Sigmoid colon (tissue), 7 donors: Measurements from ENCODE around the gene ANKLE2. TPM values are rescaled to one million over a fixed set of nuclear protein-coding genes. Genes with fewer than 3 reads are reported as not detected.

Source experiments
- DNase-seq: peaks from one replicate; pipeline ENCODE4 v3.0.0-alpha.2; 2019
- H3K27ac ChIP-seq, 4 donors: fragments of 200-600 bp; sonication (generic); one replicate each; pipeline ENCODE4 v1.5.1; 2016 to 2019; ENCODE audit warnings: mild to moderate bottlenecking in 1 of 4
- H3K27me3 ChIP-seq, 3 donors: fragments of 200-600 bp; sonication (generic); one replicate each; pipeline ENCODE4 v1.5.1; 2019; ENCODE audit warnings: mild to moderate bottlenecking in 1 of 3
- H3K36me3 ChIP-seq, 4 donors: fragments of 200-600 bp; sonication (generic); one replicate each; pipeline ENCODE4 v1.5.1; 2016 to 2019
- H3K4me1 ChIP-seq, 4 donors: fragments of 200-600 bp; sonication (generic); one replicate each; pipeline ENCODE4 v1.5.1; 2017 to 2019
- H3K4me3 ChIP-seq, 4 donors: fragments of 200-600 bp; sonication (generic); one replicate each; pipeline ENCODE4 v1.5.1; 2017 to 2019; ENCODE audit warnings: mild to moderate bottlenecking in 2 of 4, moderate library complexity in 1 of 4
- H3K9me3 ChIP-seq, 4 donors: fragments of 200-600 bp in 3 of 4; sonication (generic) in 3 of 4; one replicate each; pipeline versions ENCODE4 v1.5.1 to v1.6.1; 2013 to 2019
- CTCF ChIP-seq, 4 experiments: fragments of 450-650 bp in 3 of 4; fragments of 200-600 bp in 1 of 4; IDR thresholded peaks; one replicate each; pipeline ENCODE4 v1.5.1; 2016 to 2019; ENCODE audit warnings: antibody characterized with exemption in 4 of 4, mild to moderate bottlenecking in 3 of 4, moderate library complexity in 2 of 4
- EP300 ChIP-seq, 4 donors: sonication (generic); formaldehyde crosslinking; IDR thresholded peaks; one replicate each; pipeline ENCODE4 v1.6.1; 2017; ENCODE audit warnings: antibody characterized with exemption in 4 of 4
- POLR2A ChIP-seq, 2 donors: fragments of 450-650 bp; IDR thresholded peaks; one replicate each; pipeline ENCODE4 v1.6.1; 2016; ENCODE audit warnings: antibody characterized with exemption in 2 of 2, mild to moderate bottlenecking in 2 of 2, moderate library complexity in 2 of 2
- POLR2AphosphoS5 ChIP-seq, 4 donors: sonication (generic); formaldehyde crosslinking; IDR thresholded peaks; one replicate each; pipeline ENCODE4 v1.6.1; 2017; ENCODE audit warnings: antibody characterized with exemption in 4 of 4
- WGBS, 2 donors: extraction: QIAGEN DNeasy Blood & Tissue Kit; methylation state at CpG; one replicate each; pipeline ENCODE4 v1.1.7; 2013; 5-methylcytosine and 5-hydroxymethylcytosine counted together
- intact Hi-C: fragments of 100-400 bp; cut with DNase I; formaldehyde crosslinking; loops from one replicate; pipeline ENCODE4 v1.15.1; 2023
- polyA plus RNA-seq, 3 donors: library from polyadenylated mRNA; stranded (reverse); fragments of 200-250 nt; gene quantifications; one replicate each; pipeline ENCODE4 v1.2.3, GENCODE V29; 2013
- total RNA-seq, 4 donors: library from RNA; depleted of rRNA; stranded (reverse); fragments of >200 nt; gene quantifications; one replicate each; pipeline ENCODE4 v1.1.0, GENCODE V29; 2016
- donor health status: healthy with polysubstance abuse.
- donor health status: Bipolar disorder and iron deficiency.
- donor health status: healthy.

Gene ANKLE2
- total and polyA plus RNA-seq, 7 donors, result 7.2 to 58.4 (median 35.9) TPM

DNA sequence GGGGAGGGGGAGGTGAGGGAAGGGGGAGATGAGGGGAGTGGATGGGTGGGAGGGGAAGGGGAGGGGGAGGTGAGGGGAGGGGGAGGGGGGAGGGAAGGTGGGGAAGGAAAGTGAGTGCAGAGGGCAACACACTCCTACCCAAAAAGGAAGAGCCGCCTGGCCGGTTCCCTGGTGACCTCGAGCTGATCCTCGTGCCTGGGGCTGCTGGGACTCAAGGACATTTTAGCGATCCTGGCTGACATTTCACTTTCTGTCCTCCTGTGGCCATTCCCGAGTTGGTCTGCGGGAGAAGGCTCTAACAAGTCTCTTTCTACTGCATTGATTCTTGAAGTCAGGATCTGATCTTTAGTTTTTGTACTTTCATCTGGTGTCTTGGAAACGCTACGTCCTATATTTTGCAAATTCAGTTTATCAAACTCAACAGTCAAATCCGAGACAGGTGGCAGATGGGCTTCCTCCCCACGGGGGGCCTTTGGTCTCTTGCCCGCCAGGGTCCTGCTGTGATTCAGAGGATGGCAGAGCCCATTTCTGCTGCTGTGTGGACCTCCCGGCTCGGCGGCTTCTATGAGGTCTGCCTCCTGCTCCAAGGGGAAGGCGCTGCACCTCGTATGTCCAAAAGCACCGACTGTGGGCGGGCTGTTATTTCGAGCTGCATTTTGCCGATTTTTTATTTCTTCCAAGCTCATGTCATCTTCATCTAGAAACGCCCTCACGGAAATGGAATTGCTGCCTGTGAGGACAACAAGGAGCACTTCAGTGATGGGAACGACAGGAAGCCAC lies 31.9 kb downstream of the ANKLE2 start:
- WGBS, 2 donors, result 89 to 91% methylated on average over 24 of the region's 24 CpGs
- Histone ChIP-seq H3K36me3 (peaks cover 47 to 96% (median 67%) of the 10 kb centered on the region in 4 donors), H3K27me3 (no peaks in the 10 kb centered on the region), H3K27ac (no peak overlapping the region), H3K9me3 (no peaks in the 10 kb centered on the region), H3K4me1 (no peaks in the 10 kb centered on the region), H3K4me3 (no peak overlapping the region)
- DNase-seq, result no peak
- TF ChIP-seq EP300 (IDR thresholded peaks at IDR 0.05) (no peak), POLR2A (IDR thresholded peaks at IDR 0.05) (no peak), POLR2AphosphoS5 (IDR thresholded peaks at IDR 0.05) (no peak), CTCF (IDR thresholded peaks at IDR 0.05) (no peak)
- intact Hi-C loops, result no loop called here

- Histone ChIP-seq H3K9me3 (no peaks in the 10 kb centered on the region), H3K36me3 (peaks cover 41 to 96% (median 62%) of the 10 kb centered on the region in 4 donors), H3K27me3 (no peaks in the 10 kb centered on the region), H3K4me3 (no peak overlapping the region), H3K4me1 (no peaks in the 10 kb centered on the region), H3K27ac (no peak overlapping the region)
- WGBS, 2 donors, result 97 to 98% methylated on average over 7 of the region's 7 CpGs
- intact Hi-C loops, result no loop called here
- no peak for TF ChIP-seq POLR2A (IDR thresholded peaks at IDR 0.05)
- no peak for TF ChIP-seq EP300 (IDR thresholded peaks at IDR 0.05)
- TF ChIP-seq POLR2AphosphoS5 (IDR thresholded peaks at IDR 0.05), result no peak
- TF ChIP-seq CTCF (IDR thresholded peaks at IDR 0.05), result no peak
- DNase-seq, result no peak
Observed at GRCh38 chr12:132728502-132728901, 33.1 kb downstream of the ANKLE2 start.

DNA sequence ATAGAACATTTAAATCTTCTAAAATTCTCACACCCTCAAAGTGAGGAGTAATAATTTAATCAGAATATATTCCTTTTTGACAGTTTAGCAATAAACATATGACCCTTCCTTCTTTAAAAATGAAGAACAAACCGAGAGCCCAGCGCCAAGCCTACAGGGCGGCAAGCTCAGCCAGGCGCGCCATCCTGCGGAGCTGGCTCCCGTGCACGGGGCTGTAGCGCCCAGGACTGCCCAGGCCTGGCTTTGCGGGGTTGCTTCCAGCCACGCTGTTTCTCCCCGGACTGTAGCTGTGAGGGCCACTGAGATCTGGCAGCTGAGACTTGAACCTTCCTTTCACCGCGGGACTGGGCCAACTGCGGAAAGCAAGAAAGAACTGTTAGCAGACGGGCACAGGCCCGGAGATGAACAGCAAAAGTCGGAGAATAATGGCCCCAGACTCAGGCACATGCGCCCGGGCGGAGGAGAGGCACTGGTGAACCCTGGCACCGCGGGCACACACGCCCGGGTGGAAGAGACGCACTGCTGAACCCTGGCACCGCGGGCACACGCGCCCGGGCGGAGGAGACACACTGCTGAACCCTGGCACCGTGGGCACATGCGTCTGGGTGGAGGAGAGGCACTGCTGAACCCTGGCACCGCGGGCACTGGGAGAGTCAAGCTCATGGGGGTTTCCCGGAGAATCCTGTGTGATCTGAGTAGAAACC lies 34.4 kb downstream of the ANKLE2 start:
- no peak for DNase-seq
- Histone ChIP-seq H3K4me1 (no peaks in the 10 kb centered on the region), H3K27me3 (no peaks in the 10 kb centered on the region), H3K4me3 (no peak overlapping the region), H3K36me3 (peaks cover 35 to 96% (median 55%) of the 10 kb centered on the region in 4 donors), H3K27ac (no peak overlapping the region), H3K9me3 (no peaks in the 10 kb centered on the region)
- intact Hi-C loops, result no loop called here
- 94% methylated on average over 37 of the region's 37 CpGs for WGBS, 2 donors
- TF ChIP-seq POLR2A (IDR thresholded peaks at IDR 0.05), result no peak
- no peak for TF ChIP-seq CTCF (IDR thresholded peaks at IDR 0.05)
- TF ChIP-seq EP300 (IDR thresholded peaks at IDR 0.05), result no peak
- TF ChIP-seq POLR2AphosphoS5 (IDR thresholded peaks at IDR 0.05), result no peak

GRCh38 chr12:132726386-132726785 lies 35.2 kb downstream of the ANKLE2 start:
- no peak overlapping the region for H3K27ac ChIP-seq
- TF ChIP-seq EP300 (IDR thresholded peaks at IDR 0.05), result no peak
- TF ChIP-seq POLR2A (IDR thresholded peaks at IDR 0.05), result no peak
- no peak for TF ChIP-seq CTCF (IDR thresholded peaks at IDR 0.05)
- TF ChIP-seq POLR2AphosphoS5 (IDR thresholded peaks at IDR 0.05), result no peak
- no peaks in the 10 kb centered on the region for H3K9me3 ChIP-seq
- no peaks in the 10 kb centered on the region for H3K4me1 ChIP-seq
- intact Hi-C loops, result no loop called here
- no peaks in the 10 kb centered on the region for H3K27me3 ChIP-seq
- 96% methylated on average over 12 of the region's 12 CpGs for WGBS, 2 donors
- peaks cover 28 to 96% (median 51%) of the 10 kb centered on the region in 4 donors for H3K36me3 ChIP-seq
- no peak overlapping the region for H3K4me3 ChIP-seq
- no peak for DNase-seq
